Measurements from ENCODE around the gene RWDD1.

The RWDD1 gene

GRCh38 chr6:116543149-116543548 lies 28.2 kb upstream of the RWDD1 start:
- H3K4me1 ChIP-seq (ENCODE audit: control insufficient read depth, insufficient read depth, low read depth, low read length), result no peaks in the 10 kb centered on the region
- H4K91ac ChIP-seq (ENCODE audit: low read length), result no peak overlapping the region
- no peak overlapping the region for H2BK5ac ChIP-seq (ENCODE audit: low read depth, low read length, poor library complexity, severe bottlenecking)
- no peak overlapping the region for H2AFZ ChIP-seq (ENCODE audit: low read depth, low read length)
- H4K8ac ChIP-seq (ENCODE audit: low read length), result no peak overlapping the region
- H3K4me2 ChIP-seq (ENCODE audit: low read length, poor library complexity, severe bottlenecking), result no peak overlapping the region
- no peak overlapping the region for H3K4ac ChIP-seq (ENCODE audit: low read depth in 1 of 2, low read length in 2 of 2)
- H3K9ac ChIP-seq (ENCODE audit: low read length), result no peak overlapping the region
- H2BK120ac ChIP-seq (ENCODE audit: low read depth, low read length), result no peak overlapping the region
- H3K36me3 ChIP-seq (ENCODE audit: control insufficient read depth in 1 of 2, insufficient read depth in 2 of 2, low read depth in 1 of 2, low read length in 2 of 2), result no peaks in the 10 kb centered on the region
- no peak for DNase-seq
- H3K9me3 ChIP-seq (ENCODE audit: control insufficient read depth, low read length), result no peaks in the 10 kb centered on the region
- H3K14ac ChIP-seq (ENCODE audit: low read length in 2 of 2), result no peak overlapping the region
- H3K4me3 ChIP-seq (ENCODE audit: insufficient read depth in 1 of 2, low read depth in 1 of 2, low read length in 2 of 2), result no peak overlapping the region
- no peak overlapping the region for H3K27ac ChIP-seq (ENCODE audit: low read length, poor library complexity, severe bottlenecking)
- no peak overlapping the region for H2BK12ac ChIP-seq (ENCODE audit: low read length in 2 of 2)
- no peak overlapping the region for H2AK5ac ChIP-seq (ENCODE audit: low read length, severe bottlenecking)
- H3K27me3 ChIP-seq (ENCODE audit: control insufficient read depth in 1 of 2, insufficient read depth in 1 of 2, low read length in 2 of 2), result no peaks in the 10 kb centered on the region
- H2BK15ac ChIP-seq (ENCODE audit: low read depth, poor library complexity, severe bottlenecking), result no peak overlapping the region
- no peak overlapping the region for H3K18ac ChIP-seq (ENCODE audit: low read depth in 1 of 2, low read length in 2 of 2)
- H3K79me1 ChIP-seq (replicated peaks; ENCODE audit: low read length, poor library complexity, severe bottlenecking), result no peaks in the 10 kb centered on the region
- H3K23ac ChIP-seq (ENCODE audit: low read length in 2 of 2), result no peak overlapping the region

- no peak within 1 kb of the TSS for H3K23ac ChIP-seq (ENCODE audit: low read length in 2 of 2)
- peak within 1 kb of the TSS; percentile 53 for H3K9ac ChIP-seq (ENCODE audit: low read length)
- no peak within 1 kb of the TSS for H3K14ac ChIP-seq (ENCODE audit: low read length in 2 of 2)
- H3K4ac ChIP-seq (ENCODE audit: low read depth in 1 of 2, low read length in 2 of 2), result no peak within 1 kb of the TSS
- H2BK120ac ChIP-seq (ENCODE audit: low read depth, low read length), result no peak within 1 kb of the TSS
- no peak within 1 kb of the TSS for H4K91ac ChIP-seq (ENCODE audit: low read length)
- H2AK5ac ChIP-seq (ENCODE audit: low read length, severe bottlenecking), result no peak within 1 kb of the TSS
- H2BK12ac ChIP-seq (ENCODE audit: low read length in 2 of 2), result no peak within 1 kb of the TSS
- H2BK15ac ChIP-seq (ENCODE audit: low read depth, poor library complexity, severe bottlenecking), result no peak within 1 kb of the TSS
- H3K4me3 ChIP-seq (ENCODE audit: insufficient read depth in 1 of 2, low read depth in 1 of 2, low read length in 2 of 2), result peak within 1 kb of the TSS in 1 of 2 experiments; percentile 45
- no peak within 1 kb of the TSS for H2BK5ac ChIP-seq (ENCODE audit: low read depth, low read length, poor library complexity, severe bottlenecking)
- no peak within 1 kb of the TSS for H2AFZ ChIP-seq (ENCODE audit: low read depth, low read length)
- H3K36me3 ChIP-seq (ENCODE audit: control insufficient read depth in 1 of 2, insufficient read depth in 2 of 2, low read depth in 1 of 2, low read length in 2 of 2), result no peaks in the 10 kb centered on the region
- no peaks in the 10 kb centered on the region for H3K27me3 ChIP-seq (ENCODE audit: control insufficient read depth in 1 of 2, insufficient read depth in 1 of 2, low read length in 2 of 2)
- no peak within 1 kb of the TSS for H4K8ac ChIP-seq (ENCODE audit: low read length)
- H3K9me3 ChIP-seq (ENCODE audit: control insufficient read depth, low read length), result no peaks in the 10 kb centered on the region
- no peak for DNase-seq
- H3K27ac ChIP-seq (ENCODE audit: low read length, poor library complexity, severe bottlenecking), result no peak within 1 kb of the TSS
- H3K79me1 ChIP-seq (replicated peaks; ENCODE audit: low read length, poor library complexity, severe bottlenecking), result no peaks in the 10 kb centered on the region
- H3K4me2 ChIP-seq (ENCODE audit: low read length, poor library complexity, severe bottlenecking), result no peak within 1 kb of the TSS
- H3K4me1 ChIP-seq (ENCODE audit: control insufficient read depth, insufficient read depth, low read depth, low read length), result no peaks in the 10 kb centered on the region
- H3K18ac ChIP-seq (ENCODE audit: low read depth in 1 of 2, low read length in 2 of 2), result no peak within 1 kb of the TSS
- 87% methylated on average over 2 of the region's 4 CpGs for WGBS
Observed at GRCh38 chr6:116545651-116546050, 25.7 kb upstream of the RWDD1 start, which contains the start of gene TRAPPC3L. Gene TRAPPC3L, minus strand, starts transcription at chr6:116545684. Its CDS starts 170 bp downstream, at chr6:116545514.

GRCh38 chr6:116547358-116547757 lies 23.9 kb upstream of the RWDD1 start:
- no peaks in the 10 kb centered on the region for H3K36me3 ChIP-seq (ENCODE audit: control insufficient read depth in 1 of 2, insufficient read depth in 2 of 2, low read depth in 1 of 2, low read length in 2 of 2)
- H2BK5ac ChIP-seq (ENCODE audit: low read depth, low read length, poor library complexity, severe bottlenecking), result no peak overlapping the region
- no peak overlapping the region for H2AK5ac ChIP-seq (ENCODE audit: low read length, severe bottlenecking)
- H3K27me3 ChIP-seq (ENCODE audit: control insufficient read depth in 1 of 2, insufficient read depth in 1 of 2, low read length in 2 of 2), result no peaks in the 10 kb centered on the region
- H3K4ac ChIP-seq (ENCODE audit: low read depth in 1 of 2, low read length in 2 of 2), result no peak overlapping the region
- 93% methylated on average over 5 of the region's 6 CpGs for WGBS
- no peaks in the 10 kb centered on the region for H3K9me3 ChIP-seq (ENCODE audit: control insufficient read depth, low read length)
- H4K91ac ChIP-seq (ENCODE audit: low read length), result no peak overlapping the region
- no peak overlapping the region for H2BK120ac ChIP-seq (ENCODE audit: low read depth, low read length)
- no peak overlapping the region for H2BK15ac ChIP-seq (ENCODE audit: low read depth, poor library complexity, severe bottlenecking)
- H3K18ac ChIP-seq (ENCODE audit: low read depth in 1 of 2, low read length in 2 of 2), result no peak overlapping the region
- H2BK12ac ChIP-seq (ENCODE audit: low read length in 2 of 2), result no peak overlapping the region
- H3K4me3 ChIP-seq (ENCODE audit: insufficient read depth in 1 of 2, low read depth in 1 of 2, low read length in 2 of 2), result no peak overlapping the region
- no peak overlapping the region for H4K8ac ChIP-seq (ENCODE audit: low read length)
- H3K23ac ChIP-seq (ENCODE audit: low read length in 2 of 2), result no peak overlapping the region
- H3K4me1 ChIP-seq (ENCODE audit: control insufficient read depth, insufficient read depth, low read depth, low read length), result no peaks in the 10 kb centered on the region
- no peak overlapping the region for H2AFZ ChIP-seq (ENCODE audit: low read depth, low read length)
- H3K9ac ChIP-seq (ENCODE audit: low read length), result no peak overlapping the region
- DNase-seq, result no peak
- H3K27ac ChIP-seq (ENCODE audit: low read length, poor library complexity, severe bottlenecking), result no peak overlapping the region
- H3K14ac ChIP-seq (ENCODE audit: low read length in 2 of 2), result no peak overlapping the region
- no peak overlapping the region for H3K4me2 ChIP-seq (ENCODE audit: low read length, poor library complexity, severe bottlenecking)
- H3K79me1 ChIP-seq (replicated peaks; ENCODE audit: low read length, poor library complexity, severe bottlenecking), result no peaks in the 10 kb centered on the region

DNA sequence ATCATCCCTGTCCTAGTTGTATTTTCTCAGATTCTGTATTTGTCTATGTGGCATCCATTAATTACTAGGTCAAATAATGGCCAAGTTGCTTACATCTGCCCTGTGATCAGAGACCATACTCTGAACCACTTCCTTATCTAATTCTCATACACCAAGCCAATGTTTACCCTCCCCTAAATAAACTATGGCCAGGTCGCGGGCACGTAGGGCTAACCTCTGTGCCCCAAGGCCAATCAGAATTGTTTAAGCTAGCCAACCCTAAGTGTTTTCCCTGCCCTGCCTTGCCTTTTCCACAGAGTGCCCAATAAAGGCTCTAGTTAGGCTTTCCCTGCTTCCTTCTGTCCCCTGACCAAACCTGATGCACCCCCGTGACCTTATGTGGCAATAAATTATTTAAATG lies 20.5 kb upstream of the RWDD1 start:
- no peak overlapping the region for H3K23ac ChIP-seq (ENCODE audit: low read length in 2 of 2)
- H3K4me3 ChIP-seq (ENCODE audit: insufficient read depth in 1 of 2, low read depth in 1 of 2, low read length in 2 of 2), result no peak overlapping the region
- no peak overlapping the region for H3K14ac ChIP-seq (ENCODE audit: low read length in 2 of 2)
- no peak overlapping the region for H2AK5ac ChIP-seq (ENCODE audit: low read length, severe bottlenecking)
- peaks cover 2% of the 10 kb centered on the region for H3K4me1 ChIP-seq (ENCODE audit: control insufficient read depth, insufficient read depth, low read depth, low read length)
- H4K91ac ChIP-seq (ENCODE audit: low read length), result no peak overlapping the region
- no peak overlapping the region for H2AFZ ChIP-seq (ENCODE audit: low read depth, low read length)
- H3K27ac ChIP-seq (ENCODE audit: low read length, poor library complexity, severe bottlenecking), result no peak overlapping the region
- no peak overlapping the region for H4K8ac ChIP-seq (ENCODE audit: low read length)
- H3K9ac ChIP-seq (ENCODE audit: low read length), result no peak overlapping the region
- H2BK15ac ChIP-seq (ENCODE audit: low read depth, poor library complexity, severe bottlenecking), result no peak overlapping the region
- no peaks in the 10 kb centered on the region for H3K36me3 ChIP-seq (ENCODE audit: control insufficient read depth in 1 of 2, insufficient read depth in 2 of 2, low read depth in 1 of 2, low read length in 2 of 2)
- whole genome bisulfite sequencing, result 59% methylated on average over 4 of the region's 4 CpGs
- no peaks in the 10 kb centered on the region for H3K27me3 ChIP-seq (ENCODE audit: control insufficient read depth in 1 of 2, insufficient read depth in 1 of 2, low read length in 2 of 2)
- no peak for DNase-seq
- no peak overlapping the region for H3K4ac ChIP-seq (ENCODE audit: low read depth in 1 of 2, low read length in 2 of 2)
- no peak overlapping the region for H2BK12ac ChIP-seq (ENCODE audit: low read length in 2 of 2)
- H3K79me1 ChIP-seq (replicated peaks; ENCODE audit: low read length, poor library complexity, severe bottlenecking), result no peaks in the 10 kb centered on the region
- H2BK120ac ChIP-seq (ENCODE audit: low read depth, low read length), result no peak overlapping the region
- no peak overlapping the region for H3K4me2 ChIP-seq (ENCODE audit: low read length, poor library complexity, severe bottlenecking)
- no peak overlapping the region for H3K18ac ChIP-seq (ENCODE audit: low read depth in 1 of 2, low read length in 2 of 2)
- no peaks in the 10 kb centered on the region for H3K9me3 ChIP-seq (ENCODE audit: control insufficient read depth, low read length)
- no peak overlapping the region for H2BK5ac ChIP-seq (ENCODE audit: low read depth, low read length, poor library complexity, severe bottlenecking)
